Measurements from ENCODE around the gene PPP3R2. TPM values are rescaled to one million over a fixed set of nuclear protein-coding genes. Genes with fewer than 3 reads are reported as not detected.
"Not testable (repeated sequence)": the region's sequence is repeated elsewhere in the genome, so short reads cannot be mapped to it uniquely, and the experiment has no call there.

PPP3R2 gene
- total RNA-seq, 2 donors from 2014 or later = not detected

DNA sequence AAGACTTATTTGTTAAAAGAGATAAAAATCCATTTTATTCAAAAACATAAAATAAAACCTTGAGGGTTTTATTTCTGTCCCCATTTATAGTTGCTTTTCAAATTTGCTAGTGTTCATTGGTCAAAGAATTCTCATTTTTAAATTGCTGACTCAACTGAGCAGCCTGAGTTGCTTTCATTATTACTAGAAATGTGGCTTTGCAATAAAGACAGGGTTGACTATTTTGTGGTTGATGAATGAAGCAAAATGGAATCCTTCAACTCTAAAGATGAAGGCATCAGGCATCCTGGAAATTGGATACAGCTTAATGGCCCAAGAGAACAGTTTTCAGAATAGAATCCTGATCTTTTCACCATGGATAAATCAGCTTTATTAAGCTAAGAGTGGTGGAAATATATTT lies 23.9 kb upstream of the PPP3R2 start:
- Mint-ChIP-seq H3K4me3 (no peak overlapping the region), H3K27me3 (peaks cover 12% of the 10 kb centered on the region), H3K4me1 (no peaks in the 10 kb centered on the region), H3K27ac (no peak overlapping the region), H3K36me3 (ENCODE audit: low read depth) (no peaks in the 10 kb centered on the region)
- no peaks in the 10 kb centered on the region for H3K9me3 ChIP-seq (ENCODE audit: control insufficient read depth, low read length, poor library complexity, severe bottlenecking)
- no peak for ATAC-seq
- DNase-seq = no peak

DNA sequence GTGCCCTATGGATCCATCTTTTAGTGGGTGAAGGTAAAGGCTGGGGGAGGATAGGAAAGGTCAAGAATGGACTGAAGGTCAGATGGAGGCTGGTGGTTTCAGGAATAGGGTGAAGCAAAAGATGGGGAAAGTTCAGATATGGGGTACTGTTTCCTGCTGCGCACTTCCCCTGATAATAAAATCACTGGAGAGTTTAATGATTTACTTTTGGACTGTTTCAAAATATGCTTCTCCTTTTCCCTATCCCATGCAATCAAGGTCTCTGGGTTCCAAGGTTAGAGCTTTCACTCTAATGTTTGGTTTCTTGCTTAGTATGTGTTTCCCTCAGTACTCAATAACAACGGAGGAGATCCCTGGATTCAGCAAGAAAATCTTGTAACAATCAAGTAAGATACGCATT lies 10.8 kb upstream of the PPP3R2 start:
- Mint-ChIP-seq H3K27ac (no peak overlapping the region), H3K4me3 (no peak overlapping the region), H3K36me3 (ENCODE audit: low read depth) (peaks cover under 1% of the 10 kb centered on the region), H3K4me1 (peaks cover 2% of the 10 kb centered on the region), H3K27me3 (peaks cover 57% of the 10 kb centered on the region)
- no peaks in the 10 kb centered on the region for H3K9me3 ChIP-seq (ENCODE audit: control insufficient read depth, low read length, poor library complexity, severe bottlenecking)
- ATAC-seq = no peak
- no peak for DNase-seq

DNA sequence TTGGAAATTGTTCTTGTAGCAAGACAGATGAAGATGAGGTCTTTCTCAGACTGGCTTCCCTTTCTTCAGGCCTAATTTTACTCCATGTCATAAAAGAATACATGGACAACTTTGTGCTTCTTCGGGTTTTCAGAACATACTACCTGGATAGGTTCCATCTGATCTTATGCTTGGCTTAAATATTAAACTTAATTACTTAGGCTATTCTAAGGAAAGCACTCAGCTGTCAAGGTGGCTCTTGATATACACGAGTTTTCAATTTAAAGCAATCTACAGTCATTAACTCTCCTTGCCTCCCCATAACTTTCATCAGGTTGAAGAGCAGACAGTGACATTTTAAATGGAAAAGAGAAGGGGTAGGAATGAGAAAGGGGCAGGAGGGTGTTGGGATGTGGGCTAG lies 9.5 kb upstream of the PPP3R2 start:
- no peaks in the 10 kb centered on the region for H3K9me3 ChIP-seq (ENCODE audit: control insufficient read depth, low read length, poor library complexity, severe bottlenecking)
- Mint-ChIP-seq H3K27ac (no peak overlapping the region), H3K4me3 (no peak overlapping the region), H3K4me1 (peaks cover 2% of the 10 kb centered on the region), H3K36me3 (ENCODE audit: low read depth) (peaks cover 4% of the 10 kb centered on the region), H3K27me3 (peaks cover 63% of the 10 kb centered on the region)
- no peak for ATAC-seq
- no peak for DNase-seq

DNA sequence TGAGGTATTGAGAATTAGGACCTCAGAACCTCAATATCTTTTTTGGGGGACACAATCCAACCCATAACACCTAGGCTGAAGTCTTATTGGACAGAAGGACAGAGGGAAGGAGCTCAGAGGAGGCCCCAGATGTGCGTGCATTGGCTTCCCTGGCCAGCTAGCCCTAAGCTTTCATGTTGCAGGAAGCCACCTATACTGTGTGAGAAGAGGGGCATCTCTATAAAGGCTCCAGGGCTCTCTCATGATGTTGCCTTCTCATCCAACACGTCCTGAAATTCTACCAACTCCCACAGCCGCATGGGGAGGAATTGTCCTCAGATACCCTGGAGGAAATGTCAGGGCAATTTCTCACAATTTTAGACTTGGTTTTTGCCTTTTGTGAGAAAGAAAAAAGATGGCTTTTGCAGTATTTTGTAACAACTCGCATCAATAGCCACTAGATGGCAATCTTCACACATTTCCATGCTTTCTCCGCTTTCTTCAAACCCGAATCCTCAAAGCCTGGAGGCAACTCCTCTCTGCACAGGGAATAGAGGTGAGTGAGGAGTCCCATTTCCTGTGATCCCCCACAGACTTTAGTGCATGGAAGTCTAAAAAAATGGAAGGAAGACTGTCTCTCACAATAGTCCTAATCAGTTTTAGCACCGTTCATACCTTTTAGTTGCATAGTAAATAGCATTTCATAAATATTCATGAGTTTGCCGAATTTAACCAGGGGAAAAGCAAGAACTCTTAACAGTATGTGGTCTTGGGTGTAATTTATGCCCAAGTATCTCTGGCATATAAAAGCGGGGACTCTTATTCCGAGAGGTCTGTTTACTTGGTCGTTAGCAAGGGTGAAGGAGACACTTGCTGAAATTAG lies 7.4 kb upstream of the PPP3R2 start:
- Mint-ChIP-seq H3K4me1 (peaks cover 2% of the 10 kb centered on the region), H3K27ac (peak overlapping the region; percentile 11), H3K27me3 (peaks cover 45% of the 10 kb centered on the region), H3K4me3 (no peak overlapping the region), H3K36me3 (ENCODE audit: low read depth) (peaks cover 4% of the 10 kb centered on the region)
- no peaks in the 10 kb centered on the region for H3K9me3 ChIP-seq (ENCODE audit: control insufficient read depth, low read length, poor library complexity, severe bottlenecking)
- no peak for DNase-seq
- peak; percentile 48 for ATAC-seq

DNA sequence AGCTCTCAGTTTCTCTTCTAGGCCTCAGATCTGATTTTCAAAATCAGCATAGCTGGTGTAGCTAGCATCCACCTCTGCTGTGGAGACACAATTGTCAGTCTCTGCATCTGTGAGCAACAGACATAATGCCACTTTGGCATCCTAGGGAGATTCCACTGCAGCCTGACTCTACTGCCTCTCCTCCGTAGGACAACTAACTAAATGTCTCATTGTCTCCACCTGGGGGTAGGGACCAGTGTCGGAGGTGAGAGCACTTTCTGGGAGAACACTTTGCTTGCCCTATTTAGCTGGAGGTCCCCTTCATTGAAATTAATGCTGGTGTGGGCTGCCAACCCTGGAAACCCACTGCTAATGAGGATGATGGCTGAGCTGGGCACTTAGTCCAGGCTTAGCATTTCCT lies 1.4 kb downstream of the PPP3R2 start:
- H3K4me1 Mint-ChIP-seq = no peaks in the 10 kb centered on the region
- peaks cover 16% of the 10 kb centered on the region for H3K27me3 Mint-ChIP-seq
- DNase-seq (no peak), ATAC-seq (no peak)
- H3K4me3 Mint-ChIP-seq = no peak overlapping the region
- no peaks in the 10 kb centered on the region for H3K36me3 Mint-ChIP-seq (ENCODE audit: low read depth)
- H3K27ac Mint-ChIP-seq = no peak overlapping the region
- H3K9me3 ChIP-seq (ENCODE audit: control insufficient read depth, low read length, poor library complexity, severe bottlenecking) = no peaks in the 10 kb centered on the region

DNA sequence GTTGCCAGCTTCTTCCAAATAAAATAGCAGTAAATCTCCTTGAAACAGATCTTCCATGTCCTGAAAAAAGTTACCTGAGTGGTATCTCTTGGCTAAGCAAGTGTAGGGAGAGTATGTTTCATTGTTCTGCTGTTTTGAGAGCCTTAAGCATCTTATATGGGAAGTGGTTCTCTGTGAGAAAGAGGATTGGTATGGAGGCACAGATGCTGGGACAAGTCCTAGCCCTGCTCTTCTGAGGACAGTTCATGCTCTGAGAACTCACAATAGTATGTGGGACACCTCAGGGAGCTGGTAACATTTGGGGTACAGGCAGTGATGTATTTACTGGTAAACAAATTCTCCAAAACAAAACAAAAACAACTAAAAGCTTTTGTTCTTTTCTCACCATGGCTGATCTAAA lies 2.0 kb downstream of the PPP3R2 start:
- Mint-ChIP-seq H3K36me3 (ENCODE audit: low read depth) (no peaks in the 10 kb centered on the region), H3K27me3 (peaks cover 16% of the 10 kb centered on the region), H3K4me3 (no peak overlapping the region), H3K4me1 (no peaks in the 10 kb centered on the region), H3K27ac (no peak overlapping the region)
- no peaks in the 10 kb centered on the region for H3K9me3 ChIP-seq (ENCODE audit: control insufficient read depth, low read length, poor library complexity, severe bottlenecking)
- DNase-seq (no peak), ATAC-seq (no peak)

DNA sequence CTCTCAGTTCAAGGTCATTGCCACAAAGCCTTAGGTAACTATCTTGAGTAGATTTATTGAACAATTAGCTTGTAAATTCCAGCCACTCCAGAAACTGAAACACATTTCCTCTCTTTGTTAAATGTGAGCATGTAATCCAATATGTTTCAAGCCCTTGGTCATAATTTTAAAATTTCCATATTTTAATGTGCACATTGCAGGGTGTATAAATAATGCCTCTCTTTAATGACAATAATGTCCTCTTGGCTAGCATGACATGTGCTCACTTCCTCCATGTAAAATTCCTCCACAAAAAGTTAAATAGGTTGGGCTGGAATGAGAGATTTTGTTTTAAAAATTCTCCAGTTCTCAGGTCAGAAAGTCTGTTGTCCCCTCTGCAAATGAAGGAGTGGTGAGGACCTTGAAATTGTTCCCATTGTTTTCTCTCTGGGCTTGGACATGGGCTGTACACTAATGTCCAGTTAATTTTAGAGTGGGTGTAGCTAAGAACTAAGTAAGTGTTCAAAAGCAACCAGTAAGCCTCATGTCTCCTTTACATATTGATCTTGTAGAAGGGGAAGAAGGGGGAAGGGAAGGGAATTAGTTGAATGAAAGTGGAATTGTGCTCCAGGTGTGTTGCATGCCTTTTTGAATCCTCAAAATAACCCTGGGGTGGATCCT lies 2.9 kb downstream of the PPP3R2 start:
- Mint-ChIP-seq H3K27ac (no peak overlapping the region), H3K4me3 (no peak overlapping the region), H3K36me3 (ENCODE audit: low read depth) (no peaks in the 10 kb centered on the region), H3K4me1 (no peaks in the 10 kb centered on the region), H3K27me3 (peaks cover 13% of the 10 kb centered on the region)
- ATAC-seq (no peak), DNase-seq (no peak)
- H3K9me3 ChIP-seq (ENCODE audit: control insufficient read depth, low read length, poor library complexity, severe bottlenecking) = no peaks in the 10 kb centered on the region

DNA sequence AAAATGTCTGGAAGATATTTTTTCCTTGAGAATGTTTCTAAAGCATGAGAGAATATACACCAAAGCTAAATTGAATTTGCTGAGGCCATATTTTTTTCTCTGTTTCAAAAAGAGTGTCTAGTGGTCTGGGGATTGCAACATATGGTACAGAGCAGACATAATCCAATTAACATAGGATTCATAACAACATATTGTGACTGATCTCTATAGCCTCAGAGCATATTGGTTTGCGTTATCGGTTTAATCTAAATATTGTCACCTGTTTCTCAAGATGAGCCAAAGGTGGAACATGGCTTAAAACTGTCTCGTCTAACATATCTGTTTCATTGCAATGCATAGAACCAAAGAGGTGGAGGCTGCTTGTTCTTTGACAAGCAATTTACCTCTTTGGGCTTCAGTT lies 3.9 kb downstream of the PPP3R2 start:
- ATAC-seq = no peak
- H3K27ac Mint-ChIP-seq = no peak overlapping the region
- H3K27me3 Mint-ChIP-seq = peaks cover 7% of the 10 kb centered on the region
- no peaks in the 10 kb centered on the region for H3K36me3 Mint-ChIP-seq (ENCODE audit: low read depth)
- H3K4me3 Mint-ChIP-seq = no peak overlapping the region
- H3K4me1 Mint-ChIP-seq = no peaks in the 10 kb centered on the region
- DNase-seq = no peak
- H3K9me3 ChIP-seq (ENCODE audit: control insufficient read depth, low read length, poor library complexity, severe bottlenecking) = no peaks in the 10 kb centered on the region

DNA sequence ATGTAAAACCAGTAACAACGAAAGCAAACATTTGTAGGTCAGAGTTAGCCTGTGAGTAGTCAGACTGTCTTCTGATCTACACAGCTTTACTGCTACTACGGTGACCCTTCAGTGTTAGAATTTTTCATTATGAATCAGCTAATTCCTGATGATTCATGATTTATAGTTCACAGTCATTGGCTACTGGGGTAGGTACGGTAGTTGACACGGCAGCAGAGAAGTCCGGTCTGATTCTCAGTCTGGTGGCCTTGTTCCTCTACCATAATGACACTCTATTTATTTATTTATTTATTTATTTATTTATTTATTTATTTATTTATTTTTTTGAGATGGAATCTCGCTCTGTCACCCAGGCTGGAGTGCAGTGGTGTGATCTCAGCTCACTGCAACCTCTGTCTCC lies 4.7 kb downstream of the PPP3R2 start:
- ATAC-seq; H3K27ac Mint-ChIP-seq; DNase-seq; H3K9me3 ChIP-seq (ENCODE audit: control insufficient read depth, low read length, poor library complexity, severe bottlenecking); H3K4me1 Mint-ChIP-seq; H3K36me3 Mint-ChIP-seq (ENCODE audit: low read depth); H3K27me3 Mint-ChIP-seq; H3K4me3 Mint-ChIP-seq: not testable (repeated sequence)

DNA sequence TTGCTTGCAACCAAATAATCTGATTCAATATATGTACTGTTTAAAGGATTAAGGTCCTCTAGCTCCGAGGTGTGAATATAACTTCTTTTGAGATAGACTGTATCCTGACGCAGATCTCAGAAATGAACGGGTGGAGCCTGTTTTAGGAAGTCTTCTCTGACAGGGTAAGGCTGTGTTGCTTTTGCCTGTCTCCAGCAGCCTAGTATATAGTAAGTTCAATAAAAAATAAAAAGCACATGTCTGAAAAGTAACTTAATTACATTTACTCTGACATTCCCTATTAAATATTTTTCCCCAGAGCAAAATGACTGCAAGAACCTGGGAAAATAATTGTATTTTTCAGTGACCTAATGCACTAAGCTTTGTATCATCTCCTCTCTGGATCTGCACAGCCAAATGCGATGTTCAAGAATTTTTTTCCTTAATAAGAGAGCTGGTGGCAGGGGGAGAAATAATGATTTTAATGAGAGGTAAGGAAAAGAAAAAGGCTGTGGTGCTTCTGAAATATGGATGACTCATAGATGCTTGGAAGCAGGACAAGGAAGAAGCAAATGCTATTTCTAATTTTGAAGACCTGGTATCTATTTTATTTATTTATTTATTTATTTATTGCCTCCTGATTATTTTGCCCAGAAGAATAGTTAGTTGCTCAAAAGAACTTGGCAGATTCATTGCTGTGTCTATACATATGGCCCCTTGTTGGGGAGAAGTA lies 7.3 kb downstream of the PPP3R2 start:
- DNase-seq (no peak), ATAC-seq (no peak)
- Mint-ChIP-seq H3K27me3 (peaks cover 7% of the 10 kb centered on the region), H3K4me1 (no peaks in the 10 kb centered on the region), H3K4me3 (no peak overlapping the region), H3K36me3 (ENCODE audit: low read depth) (no peaks in the 10 kb centered on the region), H3K27ac (no peak overlapping the region)
- no peaks in the 10 kb centered on the region for H3K9me3 ChIP-seq (ENCODE audit: control insufficient read depth, low read length, poor library complexity, severe bottlenecking)

DNA sequence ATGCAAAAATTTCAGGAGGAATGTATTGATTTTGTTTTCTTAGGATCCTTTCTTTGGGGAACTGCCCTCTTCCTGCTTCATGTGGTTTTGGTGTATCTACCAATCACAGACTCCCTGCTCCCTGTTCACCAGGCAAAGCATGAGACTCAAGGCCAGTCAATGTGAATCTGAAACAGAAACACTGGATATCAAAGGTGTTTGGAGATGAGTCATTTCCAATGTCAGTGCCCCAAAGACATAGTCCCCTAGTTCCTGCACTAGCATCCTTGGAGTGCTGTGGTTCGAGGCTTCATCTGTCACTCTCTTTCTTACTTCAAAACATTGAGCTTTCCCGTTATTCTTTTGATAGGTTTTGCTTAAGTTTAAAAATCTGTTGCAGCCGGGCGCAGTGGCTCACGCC lies 8.1 kb downstream of the PPP3R2 start:
- ATAC-seq (no peak), DNase-seq (no peak)
- no peak overlapping the region for H3K4me3 Mint-ChIP-seq
- H3K27ac Mint-ChIP-seq = no peak overlapping the region
- no peaks in the 10 kb centered on the region for H3K4me1 Mint-ChIP-seq
- no peaks in the 10 kb centered on the region for H3K36me3 Mint-ChIP-seq (ENCODE audit: low read depth)
- H3K9me3 ChIP-seq (ENCODE audit: control insufficient read depth, low read length, poor library complexity, severe bottlenecking) = no peaks in the 10 kb centered on the region
- no peaks in the 10 kb centered on the region for H3K27me3 Mint-ChIP-seq

DNA sequence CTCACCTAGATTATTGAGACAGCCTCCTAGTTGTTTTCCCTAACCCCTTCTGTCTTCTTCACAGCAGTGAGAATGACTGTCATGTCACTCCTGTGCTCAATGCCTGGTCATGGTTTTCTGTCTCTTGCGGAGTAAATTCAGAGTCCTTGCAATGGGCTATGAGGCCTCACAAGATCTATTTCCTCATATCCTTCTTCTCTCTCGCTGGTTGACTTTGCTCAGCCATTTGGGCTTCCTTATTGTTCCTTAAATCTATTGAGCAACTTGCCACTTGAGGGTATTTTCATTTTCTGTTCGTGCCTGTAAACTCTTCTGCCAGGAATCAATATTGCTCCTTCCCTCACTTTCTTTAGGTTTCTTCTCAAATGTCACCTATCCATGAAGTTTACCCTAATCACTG lies 9.0 kb downstream of the PPP3R2 start:
- DNase-seq (no peak), ATAC-seq (no peak)
- Mint-ChIP-seq H3K36me3 (ENCODE audit: low read depth) (no peaks in the 10 kb centered on the region), H3K4me1 (no peaks in the 10 kb centered on the region), H3K27ac (no peak overlapping the region), H3K4me3 (no peak overlapping the region), H3K27me3 (no peaks in the 10 kb centered on the region)
- H3K9me3 ChIP-seq (ENCODE audit: control insufficient read depth, low read length, poor library complexity, severe bottlenecking) = no peaks in the 10 kb centered on the region

DNA sequence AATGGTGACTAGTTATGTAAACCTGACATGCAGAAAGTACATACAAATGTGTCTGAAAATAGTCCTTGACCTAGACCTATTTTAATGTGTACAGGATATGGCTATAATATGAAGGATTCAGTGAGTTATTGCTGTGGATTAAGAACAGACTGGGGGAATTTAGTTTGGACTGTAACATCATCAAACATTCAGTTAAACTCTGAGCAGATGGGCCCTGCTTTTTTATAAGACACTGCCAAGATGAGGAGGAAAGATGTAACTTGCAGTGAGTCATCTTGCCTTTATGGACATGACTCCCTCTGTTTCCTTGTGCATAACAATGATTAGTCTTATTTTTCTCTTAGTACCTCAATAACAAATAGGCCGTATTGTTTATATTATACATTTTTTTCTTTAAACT lies 12.2 kb downstream of the PPP3R2 start:
- Mint-ChIP-seq H3K4me3 (no peak overlapping the region), H3K27me3 (no peaks in the 10 kb centered on the region), H3K36me3 (ENCODE audit: low read depth) (no peaks in the 10 kb centered on the region), H3K27ac (no peak overlapping the region), H3K4me1 (no peaks in the 10 kb centered on the region)
- H3K9me3 ChIP-seq (ENCODE audit: control insufficient read depth, low read length, poor library complexity, severe bottlenecking) = no peaks in the 10 kb centered on the region
- no peak for ATAC-seq
- DNase-seq = no peak
